ENCODE results near the gene DNAJA3.

DNAJA3 gene

DNA sequence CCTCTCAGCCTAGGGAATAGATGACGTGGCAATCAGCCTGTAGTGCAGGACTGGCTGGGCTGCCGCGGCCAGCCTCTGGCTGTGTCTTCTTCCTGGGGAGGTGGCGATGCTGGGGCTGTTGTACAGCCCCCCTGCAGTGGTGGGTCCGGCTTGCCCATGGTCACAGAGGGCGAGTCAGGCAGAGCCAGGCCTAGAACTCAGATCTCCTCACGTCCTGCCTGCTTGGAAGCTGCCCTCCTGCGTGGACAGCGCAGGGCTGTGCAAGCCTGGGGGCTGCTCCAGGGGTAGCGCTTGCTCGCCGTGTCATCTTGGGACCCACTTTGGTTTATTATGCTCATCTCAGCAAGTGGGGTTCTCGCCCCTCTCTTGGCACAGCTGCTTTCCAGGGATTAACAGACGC is 29.4 kb downstream of the DNAJA3 start:
- Histone ChIP-seq H3K4me1 (ENCODE audit: insufficient read depth, low read length) (no peaks in the 10 kb centered on the region), H3K9ac (ENCODE audit: low read depth, low read length) (no peak overlapping the region), H3K36me3 (ENCODE audit: insufficient read depth, low read length) (peaks cover 20% of the 10 kb centered on the region), H3K9me3 (ENCODE audit: control insufficient read depth, insufficient read depth, low read length) (no peaks in the 10 kb centered on the region)

DNA sequence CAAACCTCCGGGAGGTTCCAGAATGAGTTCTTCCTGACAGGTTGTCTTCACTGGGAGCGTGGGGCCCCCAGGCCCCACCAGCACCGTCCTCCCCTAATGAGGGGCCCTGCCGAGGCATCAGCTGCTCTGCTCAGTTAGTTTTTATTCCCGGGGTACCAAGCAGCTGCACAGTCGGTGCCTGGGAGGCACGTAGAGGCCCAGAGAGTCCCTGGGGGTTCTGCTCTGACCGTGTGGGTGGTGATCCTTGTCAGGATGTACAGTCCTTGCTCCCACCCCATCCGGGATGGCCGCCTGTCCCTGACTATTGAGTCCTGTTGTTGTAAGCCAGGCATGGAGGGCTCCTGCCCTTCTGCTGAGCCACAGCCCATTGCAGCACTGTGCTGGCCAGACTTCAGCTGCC is 30.3 kb downstream of the DNAJA3 start:
- H3K36me3 ChIP-seq (ENCODE audit: insufficient read depth, low read length), result peaks cover 18% of the 10 kb centered on the region

DNA sequence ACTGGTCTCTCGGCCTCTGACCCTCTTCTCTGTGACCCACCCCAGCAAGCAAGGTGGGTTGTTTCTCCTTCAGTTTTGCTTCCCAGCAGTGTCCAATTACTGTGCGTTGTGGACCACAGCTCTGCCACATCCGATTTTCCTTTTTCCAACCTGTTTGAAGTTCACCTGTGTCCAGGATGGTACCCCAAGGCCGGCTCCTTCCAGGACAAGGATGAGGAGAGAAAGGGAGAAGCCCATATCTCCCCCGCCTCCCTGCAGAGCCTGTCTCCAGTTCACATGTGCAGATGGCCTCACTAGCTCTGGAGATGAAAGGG is 35.2 kb downstream of the DNAJA3 start:
- Histone ChIP-seq H3K9ac (ENCODE audit: low read depth, low read length) (no peak overlapping the region), H3K4me1 (ENCODE audit: insufficient read depth, low read length) (peaks cover 6% of the 10 kb centered on the region), H3K9me3 (ENCODE audit: control insufficient read depth, insufficient read depth, low read length) (no peaks in the 10 kb centered on the region), H3K36me3 (ENCODE audit: insufficient read depth, low read length) (peaks cover 13% of the 10 kb centered on the region)

More for the DNA sequence above, 30.3 kb downstream of the DNAJA3 start:
- H3K9ac ChIP-seq (ENCODE audit: low read depth, low read length), result no peak overlapping the region
- H3K4me1 ChIP-seq (ENCODE audit: insufficient read depth, low read length), result peaks cover 3% of the 10 kb centered on the region
- no peaks in the 10 kb centered on the region for H3K9me3 ChIP-seq (ENCODE audit: control insufficient read depth, insufficient read depth, low read length)

DNA sequence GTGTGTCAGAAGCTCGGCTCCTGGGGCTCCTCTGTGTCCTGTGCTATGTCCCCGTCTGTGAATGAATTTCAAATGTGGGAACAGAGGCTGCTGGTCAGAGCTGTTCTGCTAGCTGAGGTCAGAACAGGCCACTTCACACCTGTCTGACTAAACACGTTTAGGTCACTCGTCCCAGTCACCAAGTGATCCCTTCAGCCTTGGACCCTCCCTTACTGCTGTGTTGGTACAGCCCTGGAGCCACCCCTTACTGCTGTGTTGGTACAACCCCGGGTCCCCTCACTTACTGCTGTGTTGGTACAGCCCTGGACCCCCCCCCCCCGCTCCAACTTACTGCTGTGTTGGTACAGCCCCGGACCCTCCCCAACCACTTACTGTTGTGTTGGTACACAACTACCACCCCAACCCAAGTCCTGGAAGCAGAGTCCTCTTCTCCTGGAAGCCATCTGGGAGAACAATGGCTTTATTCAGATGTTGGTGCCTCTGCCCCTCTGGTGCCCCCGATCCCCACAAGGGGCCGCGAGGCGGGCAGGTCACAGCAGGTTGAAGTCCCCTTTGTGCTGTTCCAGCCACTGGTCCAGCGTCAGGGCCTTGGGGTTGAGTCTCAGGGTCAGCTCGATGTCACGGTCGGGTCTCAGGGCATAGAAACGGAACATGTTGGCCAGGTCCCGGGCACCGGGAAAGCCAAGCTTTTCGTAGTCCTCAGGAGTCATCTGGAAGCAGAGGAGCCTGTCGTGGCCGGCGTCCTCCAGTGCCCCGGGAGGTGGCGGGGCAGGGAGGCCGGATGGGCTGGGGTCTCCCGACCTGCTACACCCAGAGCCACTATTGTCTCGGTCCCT is 35.8 kb downstream of the DNAJA3 start:
- Histone ChIP-seq H3K4me1 (ENCODE audit: insufficient read depth, low read length) (peaks cover 6% of the 10 kb centered on the region), H3K9ac (ENCODE audit: low read depth, low read length) (no peak overlapping the region), H3K36me3 (ENCODE audit: insufficient read depth, low read length) (peaks cover 15% of the 10 kb centered on the region), H3K9me3 (ENCODE audit: control insufficient read depth, insufficient read depth, low read length) (no peaks in the 10 kb centered on the region)

DNA sequence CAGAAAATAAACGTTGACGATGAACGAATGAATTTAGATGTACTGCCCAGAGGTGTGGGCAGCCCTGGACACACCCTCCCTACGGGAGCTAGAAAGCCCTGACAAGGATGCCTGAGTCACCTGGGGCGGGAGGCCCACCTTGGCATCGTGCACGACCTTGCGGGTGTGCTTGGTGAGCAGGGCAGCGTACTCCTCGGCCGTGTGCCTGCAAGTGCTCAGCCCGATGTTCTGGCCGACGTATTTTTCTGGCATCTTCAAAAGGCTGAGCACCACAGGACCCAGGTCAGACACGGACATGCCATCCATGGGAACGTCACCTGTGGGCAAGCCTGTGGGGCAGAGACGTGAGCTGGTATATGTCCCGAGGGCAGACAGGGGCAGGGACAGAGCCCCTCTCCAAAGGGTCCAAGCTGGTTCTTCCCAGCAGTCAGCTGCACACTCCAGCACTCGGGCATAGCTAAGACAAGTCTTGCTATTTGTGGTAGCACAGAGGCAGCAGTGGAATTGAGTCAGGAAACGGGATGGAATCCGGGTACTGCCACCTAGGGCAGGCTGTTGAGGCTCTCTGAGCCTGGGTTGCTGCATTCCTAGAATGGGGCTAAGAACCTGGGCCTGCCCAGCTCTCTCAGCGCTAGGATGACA is 38.0 kb downstream of the DNAJA3 start:
- peaks cover 19% of the 10 kb centered on the region for H3K36me3 ChIP-seq (ENCODE audit: insufficient read depth, low read length)

DNA sequence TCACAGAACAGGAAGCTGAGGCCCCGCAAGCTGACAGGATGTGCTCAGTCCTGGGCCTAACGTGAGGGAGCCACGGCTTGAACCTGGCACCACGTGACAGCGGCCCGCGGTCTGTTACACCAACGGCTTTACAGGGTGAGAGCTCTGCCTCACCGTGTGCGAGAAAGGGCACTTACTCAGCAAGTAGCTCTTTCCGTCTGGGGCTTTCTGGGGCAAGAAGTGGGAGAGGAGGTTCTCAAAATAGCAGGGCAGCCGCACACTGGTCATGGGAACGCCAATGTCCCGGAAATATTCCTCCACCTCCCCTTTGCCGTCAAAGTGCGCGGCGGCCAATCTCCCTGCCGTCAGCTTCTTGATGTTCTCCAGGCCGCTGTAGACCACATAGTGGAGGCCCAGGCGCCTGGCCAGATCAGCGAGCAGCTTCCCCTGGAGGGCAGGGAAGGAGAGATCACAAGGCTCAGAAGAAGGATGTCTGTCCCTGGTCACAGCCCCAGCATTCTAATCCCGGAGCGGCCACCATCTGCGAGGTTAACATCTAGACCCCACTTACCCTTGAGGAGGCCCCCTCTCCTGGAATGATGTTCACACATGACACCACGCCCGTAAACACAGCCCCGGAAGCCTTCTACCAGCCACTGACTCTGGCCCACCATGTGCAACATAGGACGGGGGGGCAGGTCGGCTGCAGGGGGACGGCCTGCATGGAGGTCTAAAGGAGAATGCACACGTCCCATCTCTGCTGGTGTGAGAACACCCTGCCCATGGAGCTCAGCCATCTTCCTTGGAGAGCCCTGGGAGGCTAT is 40.5 kb downstream of the DNAJA3 start:
- Histone ChIP-seq H3K9me3 (ENCODE audit: control insufficient read depth, insufficient read depth, low read length) (no peaks in the 10 kb centered on the region), H3K9ac (ENCODE audit: low read depth, low read length) (no peak overlapping the region), H3K4me1 (ENCODE audit: insufficient read depth, low read length) (peaks cover under 1% of the 10 kb centered on the region), H3K36me3 (ENCODE audit: insufficient read depth, low read length) (peaks cover 26% of the 10 kb centered on the region)

More for the DNA sequence above, 38.0 kb downstream of the DNAJA3 start:
- no peak overlapping the region for H3K9ac ChIP-seq (ENCODE audit: low read depth, low read length)
- peaks cover 6% of the 10 kb centered on the region for H3K4me1 ChIP-seq (ENCODE audit: insufficient read depth, low read length)
- no peaks in the 10 kb centered on the region for H3K9me3 ChIP-seq (ENCODE audit: control insufficient read depth, insufficient read depth, low read length)

DNA sequence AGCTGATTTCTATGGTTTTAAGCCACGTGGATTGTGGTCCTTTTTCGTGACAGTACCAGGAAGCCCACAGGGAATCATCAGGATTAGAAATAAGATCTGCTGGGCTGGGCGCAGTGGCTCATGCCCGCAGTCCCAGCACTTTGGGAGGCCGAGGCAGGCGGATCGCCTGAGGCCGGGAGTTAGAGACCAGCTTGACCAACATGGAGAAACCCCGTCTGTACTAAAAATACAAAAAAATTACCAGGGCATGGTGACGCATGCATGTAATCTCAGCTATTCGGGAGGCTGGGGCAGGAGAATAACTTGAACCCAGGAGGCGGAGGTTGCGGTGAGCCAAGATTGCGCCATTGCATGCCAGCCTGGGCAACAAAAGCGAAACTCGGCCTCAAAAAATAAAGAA is 42.2 kb downstream of the DNAJA3 start:
- Histone ChIP-seq H3K4me1 (ENCODE audit: insufficient read depth, low read length) (no peaks in the 10 kb centered on the region), H3K36me3 (ENCODE audit: insufficient read depth, low read length) (peaks cover 26% of the 10 kb centered on the region)

DNA sequence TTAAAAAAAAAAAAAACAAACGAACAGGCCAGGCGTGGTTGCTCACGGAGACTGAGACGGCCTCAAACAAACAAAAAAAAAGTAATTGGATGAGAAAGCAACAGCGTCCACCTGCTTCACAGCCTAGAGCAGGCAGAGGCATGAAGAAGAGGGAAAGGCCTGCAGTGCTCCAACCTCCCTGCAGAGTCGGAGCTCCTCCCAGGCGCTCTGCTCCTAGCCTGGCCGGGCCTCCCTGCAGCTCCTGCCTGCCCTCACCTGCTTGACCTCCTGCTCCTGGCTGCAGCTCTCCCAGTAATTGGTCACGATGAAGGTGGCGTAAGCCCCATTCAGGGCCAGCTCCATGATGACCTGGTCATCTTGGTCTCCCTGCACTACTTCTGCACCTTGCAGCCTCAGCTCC is 43.3 kb downstream of the DNAJA3 start:
- no peaks in the 10 kb centered on the region for H3K9me3 ChIP-seq (ENCODE audit: control insufficient read depth, insufficient read depth, low read length)
- H3K4me1 ChIP-seq (ENCODE audit: insufficient read depth, low read length), result no peaks in the 10 kb centered on the region
- peaks cover 24% of the 10 kb centered on the region for H3K36me3 ChIP-seq (ENCODE audit: insufficient read depth, low read length)
- H3K9ac ChIP-seq (ENCODE audit: low read depth, low read length), result no peak overlapping the region

More for the DNA sequence above, 42.2 kb downstream of the DNAJA3 start:
- H3K9me3 ChIP-seq (ENCODE audit: control insufficient read depth, insufficient read depth, low read length), result no peaks in the 10 kb centered on the region
- no peak overlapping the region for H3K9ac ChIP-seq (ENCODE audit: low read depth, low read length)

DNA sequence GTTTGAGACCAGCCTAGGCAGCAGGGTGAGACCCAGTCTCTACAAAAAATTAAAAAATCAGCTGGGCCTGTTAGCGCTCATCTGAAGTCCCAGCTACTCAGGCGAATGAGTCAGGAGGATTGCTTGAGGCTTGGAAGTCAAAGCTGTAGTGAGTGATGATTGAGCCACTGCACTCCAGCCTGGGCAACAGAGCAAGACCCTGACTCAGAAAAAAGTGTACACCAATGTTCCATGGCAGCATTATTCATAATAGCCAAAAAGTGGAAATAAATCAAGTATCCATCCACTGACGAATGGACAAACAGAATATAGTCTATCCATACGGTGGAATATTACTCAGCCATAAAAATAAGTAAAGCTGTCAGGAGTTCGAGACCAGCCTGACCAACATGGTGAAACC is 46.2 kb downstream of the DNAJA3 start:
- Histone ChIP-seq H3K9ac (ENCODE audit: low read depth, low read length) (no peak overlapping the region), H3K4me1 (ENCODE audit: insufficient read depth, low read length) (0 out of 2 replicates have a peak, but pooled peaks cover 2% of the 10 kb centered on the region), H3K36me3 (ENCODE audit: insufficient read depth, low read length) (peaks cover 12% of the 10 kb centered on the region), H3K9me3 (ENCODE audit: control insufficient read depth, insufficient read depth, low read length) (no peaks in the 10 kb centered on the region; the same call in 1 of the 2 replicates)

DNA sequence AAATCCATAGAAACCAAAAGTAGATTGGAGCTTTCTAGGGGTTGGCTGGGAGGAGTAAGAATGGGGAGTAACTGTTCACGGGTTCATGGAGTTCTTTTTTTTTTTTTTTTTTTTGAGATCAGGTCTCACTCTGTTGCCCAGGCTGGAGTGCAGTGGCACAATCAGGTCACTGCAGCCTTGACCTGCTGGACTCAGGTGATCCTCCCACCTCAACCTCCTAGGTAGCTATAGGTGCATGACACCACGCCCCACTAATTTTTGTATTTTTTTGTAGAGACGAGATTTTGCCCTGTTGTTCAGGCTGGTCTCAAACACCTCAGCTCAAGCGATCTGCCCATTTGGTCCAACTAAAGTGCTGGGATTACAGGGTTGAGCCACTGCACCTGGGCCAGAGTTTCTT is 47.2 kb downstream of the DNAJA3 start:
- no peak overlapping the region for H3K9ac ChIP-seq (ENCODE audit: low read depth, low read length)
- H3K9me3 ChIP-seq (ENCODE audit: control insufficient read depth, insufficient read depth, low read length), result no peaks in the 10 kb centered on the region; the same call in 1 of the 2 replicates
- peaks cover 12% of the 10 kb centered on the region; the same call in 1 of the 2 replicates for H3K36me3 ChIP-seq (ENCODE audit: insufficient read depth, low read length)
- peaks cover 5% of the 10 kb centered on the region for H3K4me1 ChIP-seq (ENCODE audit: insufficient read depth, low read length)

DNA sequence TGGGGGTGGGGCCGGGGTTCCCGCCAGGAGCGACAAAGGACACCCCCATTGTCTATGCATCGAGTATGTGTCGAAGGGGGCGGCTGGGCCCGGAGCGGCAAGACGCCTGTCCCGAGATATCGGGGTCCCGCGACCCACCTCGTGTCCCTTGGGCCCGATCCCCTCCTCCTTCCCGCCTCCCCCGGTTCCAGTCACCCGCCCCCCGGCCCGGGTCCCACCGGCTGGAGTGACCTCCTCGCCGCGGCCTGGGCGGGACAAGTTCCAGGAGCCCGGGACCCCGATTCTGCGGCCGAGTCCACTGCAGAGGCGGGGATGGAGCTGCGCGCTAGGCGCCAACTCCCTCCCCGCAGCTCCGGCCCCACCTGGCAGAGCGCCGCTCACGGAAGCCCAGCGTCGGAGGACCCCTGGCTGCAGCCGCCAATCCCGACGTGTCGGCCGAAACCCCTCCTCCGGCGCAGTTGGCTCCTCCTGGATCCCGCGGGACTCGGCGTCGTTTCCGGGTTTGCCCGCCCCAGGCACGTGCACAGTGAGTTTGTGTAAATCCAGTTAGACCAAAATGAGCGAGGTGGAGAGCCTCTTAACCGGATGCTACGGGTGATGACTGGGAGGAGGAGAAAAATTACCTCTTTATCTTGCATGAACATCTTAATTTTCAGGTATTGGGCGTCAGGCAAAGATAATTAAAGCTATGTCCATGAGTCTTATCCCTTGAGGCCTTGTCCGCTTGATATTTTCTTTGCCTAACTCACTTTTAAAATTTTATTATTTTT is 48.7 kb downstream of the DNAJA3 start, which contains the start of gene NMRAL1:
TSS of gene NMRAL1 (minus strand) at position 434 of the 770 bp plus-strand sequence. CDS start 493 bp downstream, outside the sequence.
- peak within 1 kb of the TSS; percentile 77 for H3K9ac ChIP-seq (ENCODE audit: low read depth, low read length)
- H3K4me1 ChIP-seq (ENCODE audit: insufficient read depth, low read length), result peaks cover 10% of the 10 kb centered on the region
- no peaks in the 10 kb centered on the region for H3K36me3 ChIP-seq (ENCODE audit: insufficient read depth, low read length)
- H3K9me3 ChIP-seq (ENCODE audit: control insufficient read depth, insufficient read depth, low read length), result no peaks in the 10 kb centered on the region; the same call in 1 of the 2 replicates

DNA sequence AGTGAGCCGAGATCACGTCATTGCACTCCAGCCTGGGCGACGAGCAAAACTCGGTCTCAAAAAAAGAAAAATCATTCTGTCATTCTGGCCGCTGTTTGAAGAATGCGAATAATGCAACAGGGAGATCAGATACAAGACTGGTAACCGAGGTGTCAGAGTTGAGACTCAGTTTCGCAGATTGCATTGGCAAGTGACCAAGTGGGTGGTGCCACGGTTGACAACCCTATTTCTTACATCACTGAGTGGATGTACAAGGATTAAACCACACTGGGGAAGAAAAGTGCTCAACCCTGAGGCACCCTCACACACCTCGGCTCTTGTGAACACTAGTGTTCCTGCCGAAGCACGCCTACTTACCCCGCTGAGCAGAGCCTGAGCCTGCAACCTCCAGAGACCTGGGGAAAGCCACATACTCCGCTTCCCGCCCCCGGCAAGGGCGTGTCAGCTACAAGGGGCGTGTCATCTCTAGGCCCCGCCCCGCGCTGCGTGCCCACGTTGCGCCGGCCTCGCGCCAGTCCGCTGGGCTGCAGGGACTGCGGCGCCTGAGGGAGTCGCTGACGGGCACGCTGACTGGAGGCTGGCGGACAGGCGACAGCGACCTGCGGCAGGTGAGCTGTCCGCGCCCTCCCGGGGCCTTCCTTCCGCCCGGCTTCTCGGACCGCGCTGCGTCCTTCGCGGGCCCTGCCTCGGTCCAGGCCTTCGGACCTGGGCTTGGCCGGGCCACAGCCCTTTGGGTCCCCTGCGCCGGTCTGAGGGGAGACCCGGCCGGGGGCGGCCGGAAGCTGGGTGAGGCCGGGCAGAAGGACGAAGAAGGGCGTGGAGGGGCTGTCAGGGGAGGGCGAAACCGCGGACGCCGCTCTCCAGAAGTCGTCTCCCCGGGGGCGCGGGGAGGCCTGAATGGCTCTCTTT is 50.5 kb downstream of the DNAJA3 start, which contains the start of gene HMOX2:
TSS of gene HMOX2 (plus strand) at position 519 of the 909 bp plus-strand sequence. CDS start 29,127 bp downstream, outside the sequence.
- Histone ChIP-seq H3K4me1 (ENCODE audit: insufficient read depth, low read length) (peaks cover 10% of the 10 kb centered on the region), H3K9ac (ENCODE audit: low read depth, low read length) (peak within 1 kb of the TSS; percentile 71), H3K9me3 (ENCODE audit: control insufficient read depth, insufficient read depth, low read length) (no peaks in the 10 kb centered on the region; the same call in 1 of the 2 replicates), H3K36me3 (ENCODE audit: insufficient read depth, low read length) (no peaks in the 10 kb centered on the region)

DNA sequence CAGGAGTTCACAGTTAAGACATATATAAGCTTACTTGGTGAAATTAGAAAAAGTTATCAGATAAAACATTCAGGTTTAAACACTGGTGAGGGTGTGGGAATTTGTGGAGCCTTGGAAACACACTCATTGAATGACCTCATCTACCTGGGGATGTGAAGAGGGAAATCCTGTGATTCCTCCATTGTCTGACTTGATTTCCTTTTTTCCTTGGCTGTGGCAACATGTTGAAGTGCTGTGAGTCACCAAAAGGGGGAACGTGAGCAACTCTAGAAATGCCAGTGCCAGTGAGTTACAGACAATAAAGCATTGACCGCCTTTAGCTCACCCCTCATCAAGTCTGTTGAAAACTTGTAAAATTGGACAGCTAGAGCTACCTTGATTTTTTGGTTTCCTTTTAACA is 52.3 kb downstream of the DNAJA3 start:
- no peaks in the 10 kb centered on the region for H3K36me3 ChIP-seq (ENCODE audit: insufficient read depth, low read length)
- no peaks in the 10 kb centered on the region; the same call in 1 of the 2 replicates for H3K9me3 ChIP-seq (ENCODE audit: control insufficient read depth, insufficient read depth, low read length)
- peak overlapping the region; percentile 71; the same call in 1 of the 2 replicates for H3K9ac ChIP-seq (ENCODE audit: low read depth, low read length)
- peaks cover 10% of the 10 kb centered on the region for H3K4me1 ChIP-seq (ENCODE audit: insufficient read depth, low read length)
